C4-2B (cell line): ENCODE measurements around the gene CEP70.

Source experiments
- CTCF ChIP-seq: fragments of 450-650 bp; conservative IDR thresholded peaks from 2 replicates; pipeline ENCODE4 v1.5.1; 2017; ENCODE audit warnings: mild to moderate bottlenecking
- ZFX ChIP-seq: fragments of 450-650 bp; IDR thresholded peaks from 2 replicates; pipeline ENCODE4 v1.6.1; 2017

DNA sequence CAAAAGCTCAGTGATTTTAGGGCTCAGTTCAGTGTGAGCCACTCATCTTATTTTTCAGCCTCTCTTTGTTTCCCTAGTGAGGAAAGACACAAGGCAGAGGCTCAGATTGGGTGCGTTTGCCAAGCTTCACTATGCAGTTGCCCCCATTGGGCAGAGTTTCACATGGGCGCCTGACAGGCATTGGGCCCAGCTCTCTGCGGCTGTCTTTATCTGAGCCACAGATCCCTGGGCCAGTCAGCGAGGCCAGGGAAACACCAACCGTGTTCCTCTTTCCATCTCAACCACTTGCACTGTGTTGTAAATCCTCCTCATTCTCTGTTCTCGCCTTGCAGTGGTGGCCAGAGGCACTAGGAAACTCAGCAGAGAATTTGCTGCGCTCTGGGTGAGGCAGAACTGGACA lies 148.8 kb downstream of the CEP70 start:
- TF ChIP-seq CTCF (no peak), ZFX (no peak)
